Neural cell (in vitro differentiated cells): ENCODE results near the gene ERC2. TPM values are rescaled to one million over a fixed set of nuclear protein-coding genes. Genes with fewer than 3 reads are reported as not detected.

Experiments used
- H2AFZ ChIP-seq: fragments of 200-600, 300-800 bp; sonication (generic), shearing (Covaris generic); 2 replicates; pipeline ENCODE4 v1.6.0; 2014; ENCODE audit warnings: low read depth, mild to moderate bottlenecking, antibody characterized with exemption, low read length, moderate library complexity
- H3F3A ChIP-seq: fragments of 200-600 bp; shearing (Covaris generic); 2 replicates; pipeline ENCODE4 v1.6.1; 2016; ENCODE audit warnings: mild to moderate bottlenecking, moderate library complexity, mixed read lengths, antibody characterized with exemption, low read length; ENCODE audit not compliant: insufficient read depth, poor library complexity, severe bottlenecking
- H3K27ac ChIP-seq: fragments of 200-600, 300-800 bp; sonication (generic), shearing (Covaris generic); 2 replicates; pipeline ENCODE4 v1.5.1; 2014; ENCODE audit warnings: mild to moderate bottlenecking, low read length, moderate library complexity
- H3K27me3 ChIP-seq: fragments of 300-800, 200-600 bp; sonication (generic), shearing (Covaris generic); 2 replicates; pipeline ENCODE4 v1.6.0; 2014; ENCODE audit warnings: mild to moderate bottlenecking, low read depth, low read length, moderate library complexity; ENCODE audit not compliant: insufficient read depth
- H3K36me3 ChIP-seq: fragments of 300-800, 200-600 bp; sonication (generic), shearing (Covaris generic); 2 replicates; pipeline ENCODE4 v1.5.1; 2014; ENCODE audit warnings: mild to moderate bottlenecking, antibody characterized with exemption, low read length, moderate library complexity; ENCODE audit not compliant: insufficient read depth
- H3K4me2 ChIP-seq: fragments of 300-800, 200-600 bp; sonication (generic), shearing (Covaris generic); 2 replicates; pipeline ENCODE4 v1.6.0; 2014; ENCODE audit warnings: mild to moderate bottlenecking, low read length
- H3K4me3 ChIP-seq: fragments of 300-800, 200-600 bp; sonication (generic), shearing (Covaris generic); 2 replicates; pipeline ENCODE4 v1.5.1; 2014; ENCODE audit warnings: mild to moderate bottlenecking, low read length, moderate library complexity
- H3K79me2 ChIP-seq: fragments of 200-600 bp; shearing (Covaris generic); replicated peaks from 2 replicates; pipeline ENCODE4 v1.6.0; 2014; ENCODE audit warnings: mild to moderate bottlenecking, low read length, moderate library complexity; ENCODE audit not compliant: insufficient read depth
- H3K9ac ChIP-seq: fragments of 300-800, 200-600 bp; sonication (generic), shearing (Covaris generic); 2 replicates; pipeline ENCODE4 v1.6.1; 2016; ENCODE audit warnings: mild to moderate bottlenecking, low read length, mixed read lengths
- H3K9me2 ChIP-seq: fragments of 200-600 bp; shearing (Covaris generic); 2 replicates; pipeline ENCODE4 v1.6.1; 2016; ENCODE audit warnings: mild to moderate bottlenecking, low read length, mixed read lengths; ENCODE audit not compliant: insufficient read depth
- H3K9me3 ChIP-seq: fragments of 200-600, 300-800 bp; sonication (generic), shearing (Covaris generic); 2 replicates; pipeline ENCODE4 v1.6.1; 2016; ENCODE audit warnings: mild to moderate bottlenecking, mixed run types, low read length, moderate library complexity, mixed read lengths
- H4K20me1 ChIP-seq: fragments of 200-600 bp; shearing (Covaris generic); 2 replicates; pipeline ENCODE4 v1.6.1; 2016; ENCODE audit warnings: mild to moderate bottlenecking, mixed run types; ENCODE audit not compliant: insufficient read depth
- CTCF ChIP-seq: fragments of 450-650 bp; IDR thresholded peaks from 2 replicates; pipeline ENCODE4 v1.5.1; 2014; ENCODE audit warnings: antibody characterized with exemption, mild to moderate bottlenecking, moderate library complexity; ENCODE audit not compliant: poor library complexity, severe bottlenecking
- EP300 ChIP-seq: fragments of 450-650 bp; conservative IDR thresholded peaks from 2 replicates; pipeline ENCODE4 v1.6.1; 2014; ENCODE audit warnings: antibody characterized with exemption, mild to moderate bottlenecking, moderate library complexity; ENCODE audit not compliant: poor library complexity, severe bottlenecking
- EZH2 ChIP-seq: fragments of 200-600, 300-800 bp; shearing (Covaris generic), sonication (generic); IDR thresholded peaks from 2 replicates; pipeline ENCODE4 v1.6.1; 2014; ENCODE audit warnings: antibody characterized with exemption, low read length, borderline replicate concordance, mild to moderate bottlenecking; ENCODE audit not compliant: insufficient read depth, poor library complexity, severe bottlenecking
- MXI1 ChIP-seq: fragments of 450-650 bp; conservative IDR thresholded peaks from 2 replicates; pipeline ENCODE4 v1.6.1; 2014; ENCODE audit warnings: antibody characterized with exemption, mild to moderate bottlenecking; ENCODE audit not compliant: poor library complexity, severe bottlenecking
- POLR2AphosphoS5 ChIP-seq: IDR thresholded peaks from 2 replicates; pipeline ENCODE4 v1.6.1; 2012
- RAD21 ChIP-seq: fragments of 450-650 bp; conservative IDR thresholded peaks from 2 replicates; pipeline ENCODE4 v1.6.1; 2014; ENCODE audit warnings: antibody characterized with exemption, mild to moderate bottlenecking, moderate library complexity
- SMC3 ChIP-seq: fragments of 450-650 bp; conservative IDR thresholded peaks from 2 replicates; pipeline ENCODE4 v1.6.1; 2014; ENCODE audit warnings: antibody characterized with exemption, mild to moderate bottlenecking, moderate library complexity; ENCODE audit not compliant: poor library complexity
- TAF1 ChIP-seq: IDR thresholded peaks from 2 replicates; pipeline ENCODE4 v1.6.1; 2012; ENCODE audit warnings: low read depth
- polyA plus RNA-seq: library from polyadenylated mRNA; depleted of rRNA; stranded (reverse); fragments of >200 nt; gene quantifications from 2 replicates; pipeline ENCODE4 v1.2.3, GENCODE V29; 2014
- TF ChIP-seq, protein P1 (sequence below): IDR thresholded peaks from 2 replicates; pipeline ENCODE4 v1.6.1; 2012; ENCODE audit warnings: borderline replicate concordance

ERC2 gene
- polyA plus RNA-seq, 1 donor from 2014 or later: 60.4 TPM

DNA sequence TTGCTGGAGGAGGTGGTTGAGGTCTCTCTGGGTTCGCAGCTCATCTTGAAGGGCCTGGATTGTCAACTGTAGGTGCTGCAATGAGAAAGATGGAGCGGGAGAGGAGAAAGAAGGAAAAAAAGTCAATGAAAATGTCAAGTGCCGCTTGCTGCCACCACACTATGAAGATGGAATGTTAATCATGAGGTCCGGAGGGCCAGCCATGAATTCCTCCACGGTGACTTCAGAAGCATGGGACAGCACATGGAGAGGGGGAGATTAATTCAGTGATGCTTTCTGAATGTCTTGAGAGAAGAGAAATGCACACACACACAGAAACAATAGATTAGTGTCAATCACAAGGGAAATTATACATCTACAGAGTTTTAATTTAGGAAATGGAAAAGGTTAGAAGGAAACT is 171.9 kb downstream of the ERC2 start:
- no peak for TF ChIP-seq CTCF
- TF ChIP-seq EP300: no peak
- TF ChIP-seq POLR2AphosphoS5: no peak
- TF ChIP-seq RAD21: no peak
- TF ChIP-seq EZH2: no peak
- TF ChIP-seq MXI1: no peak
- TF ChIP-seq, protein P1, sequence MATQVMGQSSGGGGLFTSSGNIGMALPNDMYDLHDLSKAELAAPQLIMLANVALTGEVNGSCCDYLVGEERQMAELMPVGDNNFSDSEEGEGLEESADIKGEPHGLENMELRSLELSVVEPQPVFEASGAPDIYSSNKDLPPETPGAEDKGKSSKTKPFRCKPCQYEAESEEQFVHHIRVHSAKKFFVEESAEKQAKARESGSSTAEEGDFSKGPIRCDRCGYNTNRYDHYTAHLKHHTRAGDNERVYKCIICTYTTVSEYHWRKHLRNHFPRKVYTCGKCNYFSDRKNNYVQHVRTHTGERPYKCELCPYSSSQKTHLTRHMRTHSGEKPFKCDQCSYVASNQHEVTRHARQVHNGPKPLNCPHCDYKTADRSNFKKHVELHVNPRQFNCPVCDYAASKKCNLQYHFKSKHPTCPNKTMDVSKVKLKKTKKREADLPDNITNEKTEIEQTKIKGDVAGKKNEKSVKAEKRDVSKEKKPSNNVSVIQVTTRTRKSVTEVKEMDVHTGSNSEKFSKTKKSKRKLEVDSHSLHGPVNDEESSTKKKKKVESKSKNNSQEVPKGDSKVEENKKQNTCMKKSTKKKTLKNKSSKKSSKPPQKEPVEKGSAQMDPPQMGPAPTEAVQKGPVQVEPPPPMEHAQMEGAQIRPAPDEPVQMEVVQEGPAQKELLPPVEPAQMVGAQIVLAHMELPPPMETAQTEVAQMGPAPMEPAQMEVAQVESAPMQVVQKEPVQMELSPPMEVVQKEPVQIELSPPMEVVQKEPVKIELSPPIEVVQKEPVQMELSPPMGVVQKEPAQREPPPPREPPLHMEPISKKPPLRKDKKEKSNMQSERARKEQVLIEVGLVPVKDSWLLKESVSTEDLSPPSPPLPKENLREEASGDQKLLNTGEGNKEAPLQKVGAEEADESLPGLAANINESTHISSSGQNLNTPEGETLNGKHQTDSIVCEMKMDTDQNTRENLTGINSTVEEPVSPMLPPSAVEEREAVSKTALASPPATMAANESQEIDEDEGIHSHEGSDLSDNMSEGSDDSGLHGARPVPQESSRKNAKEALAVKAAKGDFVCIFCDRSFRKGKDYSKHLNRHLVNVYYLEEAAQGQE: no peak
- no peak for TF ChIP-seq SMC3
- no peak for TF ChIP-seq TAF1
- no peaks in the 10 kb centered on the region for H3F3A ChIP-seq
- H3K27me3 ChIP-seq: no peaks in the 10 kb centered on the region
- no peak overlapping the region for H2AFZ ChIP-seq
- H3K9ac ChIP-seq: no peak overlapping the region
- no peaks in the 10 kb centered on the region for H3K36me3 ChIP-seq
- H4K20me1 ChIP-seq: no peaks in the 10 kb centered on the region
- no peaks in the 10 kb centered on the region for H3K9me2 ChIP-seq
- H3K79me2 ChIP-seq: no peaks in the 10 kb centered on the region
- H3K9me3 ChIP-seq: peaks cover 5% of the 10 kb centered on the region
- no peak overlapping the region for H3K4me2 ChIP-seq
- no peak overlapping the region for H3K4me3 ChIP-seq
- H3K27ac ChIP-seq: no peak overlapping the region

DNA sequence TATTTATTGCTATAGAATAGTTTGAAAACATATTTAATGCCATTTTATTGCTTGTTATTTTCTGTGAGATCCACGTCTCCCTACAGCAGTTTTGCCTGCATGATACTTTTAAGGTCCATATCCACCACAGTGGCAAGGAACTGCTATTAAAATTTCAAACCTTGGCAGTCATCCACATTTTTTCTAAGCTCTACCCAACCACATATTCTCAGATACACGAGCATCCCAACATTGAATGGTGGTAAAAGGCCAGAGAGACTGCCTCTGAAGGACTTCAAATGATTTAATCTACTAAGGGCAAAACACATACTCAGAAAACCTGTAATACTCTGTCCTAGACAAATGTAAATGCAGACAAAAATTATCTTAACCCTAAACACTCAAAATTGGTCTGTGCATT is 173.1 kb downstream of the ERC2 start:
- Histone ChIP-seq H3K27me3 (no peaks in the 10 kb centered on the region), H3F3A (no peaks in the 10 kb centered on the region), H3K9ac (no peak overlapping the region), H3K4me3 (no peak overlapping the region), H4K20me1 (no peaks in the 10 kb centered on the region), H3K9me3 (peaks cover 5% of the 10 kb centered on the region), H2AFZ (no peak overlapping the region), H3K27ac (no peak overlapping the region), H3K9me2 (no peaks in the 10 kb centered on the region), H3K4me2 (no peak overlapping the region), H3K79me2 (no peaks in the 10 kb centered on the region), H3K36me3 (no peaks in the 10 kb centered on the region)
- TF ChIP-seq POLR2AphosphoS5 (no peak), EZH2 (no peak), SMC3 (no peak), CTCF (no peak), MXI1 (no peak), RAD21 (no peak), TAF1 (no peak), EP300 (no peak)
- TF ChIP-seq, protein P1: no peak
